Left lung (tissue), 10 donors: Measurements from ENCODE around the gene WNT5A. TPM values are rescaled to one million over a fixed set of nuclear protein-coding genes. Genes with fewer than 3 reads are reported as not detected.

Experiments
- ATAC-seq: fragments of 200-7000 bp; cut with Tn5 transposase; one replicate; pipeline ENCODE4 v1.9.1; 2020; ENCODE audit warnings: moderate library complexity
- DNase-seq, 4 donors: peaks; one replicate each; pipeline ENCODE4 v3.0.0-alpha.2; 2013 to 2020
- H3K27ac ChIP-seq, 2 donors: fragments of 200-600 bp; sonication (generic) in 1 of 2; one replicate each; pipeline versions ENCODE4 v1.5.0 to v1.8.0; 2020 to 2021
- H3K27me3 ChIP-seq, 2 donors: fragments of 200-600 bp; sonication (generic) in 1 of 2; one replicate each; pipeline versions ENCODE4 v1.5.0 to v1.8.0; 2020 to 2021
- H3K36me3 ChIP-seq, 2 donors: fragments of 200-600 bp; sonication (generic) in 1 of 2; one replicate each; pipeline versions ENCODE4 v1.5.0 to v1.8.0; 2020 to 2021
- H3K4me1 ChIP-seq, 2 donors: fragments of 200-600 bp; one replicate each; pipeline ENCODE4 v1.8.0; 2021
- H3K4me3 ChIP-seq, 2 donors: fragments of 200-600 bp; sonication (generic) in 1 of 2; one replicate each; pipeline versions ENCODE4 v1.5.0 to v1.8.0; 2020 to 2021; ENCODE audit warnings: mild to moderate bottlenecking in 1 of 2
- H3K9me3 ChIP-seq, 2 donors: fragments of 200-600 bp; sonication (generic) in 1 of 2; one replicate each; pipeline versions ENCODE4 v1.5.0 to v1.8.0; 2020 to 2021
- CTCF ChIP-seq, 2 donors: fragments of 200-600 bp; sonication (generic) in 1 of 2; IDR thresholded peaks; one replicate each; pipeline versions ENCODE4 v1.5.0 to v1.8.0; 2021; ENCODE audit warnings: antibody characterized with exemption in 2 of 2
- intact Hi-C, 2 donors: fragments of 100-400 bp; cut with DNase I; formaldehyde crosslinking; loops; one replicate each; pipeline versions ENCODE4 v1.11.2 to v1.14.2; 2022
- polyA plus RNA-seq, 6 donors: library from polyadenylated mRNA; unstranded; fragments of 120-200 nt; gene quantifications; one replicate each; pipeline ENCODE4 v1.2.1, GENCODE V29; 2013; ENCODE audit not compliant: insufficient read length in 6 of 6
- total RNA-seq, 2 donors: library from RNA; stranded (reverse); fragmentation: NEBNext Ultra II Directional; extraction: Animal tissue kit (Norgen Biotek cat#: 25700); gene quantifications; one replicate each; pipeline ENCODE4 v1.2.1, GENCODE V29; 2021
- donor health status: DM: no; HTN: yes; CAD: no.
- donor health status: DM: no; HTN: no; CAD: no.

The WNT5A gene
- total and polyA plus RNA-seq, 8 donors = 11.1 to 27.0 (median 19.2) TPM

GRCh38 chr3:55423782-55424181 is 63.3 kb downstream of the WNT5A start:
- Histone ChIP-seq H3K27ac (no peak overlapping the region), H3K27me3 (no peaks in the 10 kb centered on the region), H3K36me3 (no peaks in the 10 kb centered on the region), H3K4me3 (no peak overlapping the region), H3K4me1 (no peaks in the 10 kb centered on the region), H3K9me3 (peaks cover 0 to 6% of the 10 kb centered on the region in 2 donors)
- DNase-seq (no peak), ATAC-seq (no peak)
- intact Hi-C loops = no loop called here
- no peak for TF ChIP-seq CTCF (IDR thresholded peaks at IDR 0.05)

- H3K4me1 ChIP-seq = no peaks in the 10 kb centered on the region
- no peak for DNase-seq
- no peaks in the 10 kb centered on the region for H3K27me3 ChIP-seq
- no peak overlapping the region for H3K4me3 ChIP-seq
- TF ChIP-seq CTCF (IDR thresholded peaks at IDR 0.05) = no peak
- H3K27ac ChIP-seq = no peak overlapping the region
- peaks cover 0 to 5% of the 10 kb centered on the region in 2 donors for H3K9me3 ChIP-seq
- no peaks in the 10 kb centered on the region for H3K36me3 ChIP-seq
- intact Hi-C loops = no loop called here
- ATAC-seq = no peak
These were observed 69.9 kb downstream of the WNT5A start for GRCh38 chr3:55417211-55417610.

GRCh38 chr3:55416331-55416821 is 70.7 kb downstream of the WNT5A start:
- H3K4me1 ChIP-seq = no peaks in the 10 kb centered on the region
- no peak overlapping the region for H3K27ac ChIP-seq

More at GRCh38 chr3:55416331-55416821, 70.7 kb downstream of the WNT5A start:
- DNase-seq (peak in 2 of 4 donors; percentile 6 to 27), ATAC-seq (no peak)
- Histone ChIP-seq H3K4me3 (no peak overlapping the region), H3K9me3 (peaks cover 0 to 5% of the 10 kb centered on the region in 2 donors), H3K27me3 (no peaks in the 10 kb centered on the region), H3K36me3 (no peaks in the 10 kb centered on the region)
- no peak for TF ChIP-seq CTCF (IDR thresholded peaks at IDR 0.05)
- intact Hi-C loops = no loop called here
